ENCODE measurements around the gene AHCYL2.
"Not testable (repeated sequence)": the region's sequence is repeated elsewhere in the genome, so short reads cannot be mapped to it uniquely, and the experiment has no call there.

Gene AHCYL2

GRCh38 chr7:129209067-129209926 lies 15.5 kb upstream of the AHCYL2 start:
- no peak for DNase-seq

GRCh38 chr7:129210256-129210988 lies 14.4 kb upstream of the AHCYL2 start:
- peak; percentile 85 for DNase-seq

GRCh38 chr7:129210989-129211312 lies 13.9 kb upstream of the AHCYL2 start:
- no peak for DNase-seq

- DNase-seq: no peak
Observed at GRCh38 chr7:129212126-129212525, 12.7 kb upstream of the AHCYL2 start.

- DNase-seq: no peak
Observed at GRCh38 chr7:129212596-129212995, 12.2 kb upstream of the AHCYL2 start.

DNA sequence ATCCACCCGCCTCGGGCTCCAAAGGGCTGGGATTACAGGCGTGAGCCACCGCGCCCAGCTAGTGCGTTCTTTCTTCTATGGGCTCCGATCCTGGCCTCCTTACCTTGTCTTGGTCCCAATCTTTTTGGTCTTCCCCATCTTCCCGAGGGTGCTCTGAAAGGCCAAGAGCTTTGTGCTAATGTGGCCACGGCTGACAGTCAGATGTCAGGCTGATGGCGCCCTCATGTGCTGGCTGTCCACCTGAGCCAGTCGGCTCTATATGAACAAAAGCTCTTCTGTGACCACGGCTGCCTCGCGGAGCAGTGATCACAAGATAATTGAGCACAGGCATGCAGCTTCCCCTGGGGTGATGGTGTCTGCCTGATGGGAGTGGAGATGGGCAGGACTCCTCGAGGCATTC lies 11.0 kb upstream of the AHCYL2 start:
- no peak for DNase-seq

DNA sequence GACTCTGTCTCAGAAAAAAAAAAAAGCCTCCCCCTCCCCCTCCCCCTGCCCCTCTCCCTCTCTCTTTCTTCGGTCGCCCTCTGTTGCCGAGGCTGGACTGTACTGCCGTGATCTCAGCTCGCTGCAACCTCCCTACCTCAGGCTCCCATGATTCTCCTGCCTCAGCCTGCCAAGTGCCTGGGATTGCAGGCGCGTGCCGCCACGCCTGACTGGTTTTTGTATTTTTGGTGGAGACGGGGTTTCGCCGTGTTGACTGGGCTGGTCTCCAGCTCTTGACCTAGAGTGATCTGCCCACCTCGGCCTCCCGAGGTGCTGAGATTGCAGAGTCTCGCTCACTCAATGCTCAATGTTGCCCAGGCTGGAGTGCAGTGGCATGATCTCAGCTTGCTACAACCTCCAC lies 9.1 kb upstream of the AHCYL2 start:
- DNase-seq: not testable (repeated sequence)

DNA sequence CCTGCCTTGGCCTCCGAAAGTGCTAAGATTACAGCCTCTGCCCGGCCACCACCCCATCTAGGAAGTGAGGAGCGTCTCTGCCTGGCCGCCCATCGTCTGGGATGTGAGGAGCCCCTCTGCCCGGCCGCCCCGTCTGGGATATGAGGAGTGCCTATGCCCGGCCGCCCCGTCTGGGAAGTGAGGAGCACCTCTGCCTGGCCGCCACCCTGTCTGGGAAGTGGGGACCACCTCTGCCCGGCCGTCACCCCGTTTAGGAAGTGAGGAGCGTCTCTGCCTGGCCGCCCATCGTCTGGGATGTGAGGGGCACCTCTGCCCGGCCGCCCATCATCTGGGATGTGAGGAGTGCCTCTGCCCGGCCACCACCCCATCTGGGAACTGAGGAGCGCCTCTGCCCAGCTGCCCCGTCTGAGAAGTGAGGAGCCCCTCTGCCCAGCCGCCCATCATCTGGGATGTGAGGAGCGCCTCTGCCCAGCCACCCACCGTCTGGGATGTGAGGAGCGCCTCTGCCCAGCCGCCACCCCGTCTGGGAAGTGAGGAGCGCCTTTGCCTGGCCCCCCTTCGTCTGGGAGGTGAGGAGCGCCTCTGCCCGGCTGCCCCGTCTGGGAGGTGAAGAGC lies 8.6 kb upstream of the AHCYL2 start:
- DNase-seq: not testable (repeated sequence)

DNA sequence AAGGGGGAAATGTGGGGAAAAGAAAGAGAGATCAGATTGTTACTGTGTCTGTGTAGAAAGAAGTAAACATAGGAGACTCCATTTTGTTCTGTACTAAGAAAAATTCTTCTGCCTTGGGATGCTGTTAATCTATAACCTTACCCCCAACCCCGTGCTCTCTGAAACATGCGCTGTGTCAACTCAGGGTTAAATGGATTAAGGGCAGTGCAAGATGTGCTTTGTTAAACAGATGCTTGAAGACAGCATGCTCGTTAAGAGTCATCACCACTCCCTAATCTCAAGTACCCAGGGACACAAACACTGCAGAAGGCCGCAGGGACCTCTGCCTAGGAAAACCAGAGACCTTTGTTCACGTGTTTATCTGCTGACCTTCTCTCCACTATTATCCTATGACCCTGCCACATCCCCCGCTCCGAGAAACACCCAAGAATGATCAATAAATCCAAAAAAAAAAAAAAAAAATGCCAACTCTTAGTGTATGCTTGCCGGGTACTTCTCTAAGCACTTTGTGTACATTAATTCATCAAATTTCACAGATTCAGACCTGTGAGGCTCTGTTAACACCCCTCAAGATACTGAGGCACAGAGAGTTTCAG lies 7.9 kb upstream of the AHCYL2 start:
- not testable (repeated sequence) for DNase-seq

GRCh38 chr7:129218514-129219062 lies 6.2 kb upstream of the AHCYL2 start:
- peak; percentile 91 for DNase-seq

DNA sequence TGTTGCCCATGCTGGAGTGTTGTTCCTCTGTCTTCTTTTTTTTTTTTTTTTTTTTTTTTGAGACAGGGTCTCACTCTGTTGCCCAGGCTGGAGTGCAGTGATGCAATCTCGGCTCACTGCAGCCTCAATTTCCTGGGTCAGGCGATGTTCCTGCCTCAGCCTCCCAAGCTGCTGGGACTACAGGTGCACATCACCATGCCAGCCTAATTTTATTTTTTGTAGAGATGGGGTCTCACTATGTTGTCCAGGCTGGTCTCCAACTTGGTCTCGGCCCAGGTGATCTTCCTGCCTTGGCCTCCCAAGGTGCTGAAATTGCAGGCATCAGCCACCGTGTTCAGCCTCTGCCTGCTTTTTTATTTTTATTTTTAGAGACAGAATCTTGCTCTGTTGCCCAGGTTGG lies 5.7 kb upstream of the AHCYL2 start:
- DNase-seq: not testable (repeated sequence)

GRCh38 chr7:129222064-129222463 lies 2.8 kb upstream of the AHCYL2 start:
- DNase-seq: no peak

GRCh38 chr7:129225206-129225930 lies 538 bp downstream of the AHCYL2 start:
- peak; percentile 86 for DNase-seq

- no peak for DNase-seq
Observed at GRCh38 chr7:129225931-129226572, 1.2 kb downstream of the AHCYL2 start.

GRCh38 chr7:129227646-129228578 lies 3.1 kb downstream of the AHCYL2 start:
- DNase-seq: no peak

DNA sequence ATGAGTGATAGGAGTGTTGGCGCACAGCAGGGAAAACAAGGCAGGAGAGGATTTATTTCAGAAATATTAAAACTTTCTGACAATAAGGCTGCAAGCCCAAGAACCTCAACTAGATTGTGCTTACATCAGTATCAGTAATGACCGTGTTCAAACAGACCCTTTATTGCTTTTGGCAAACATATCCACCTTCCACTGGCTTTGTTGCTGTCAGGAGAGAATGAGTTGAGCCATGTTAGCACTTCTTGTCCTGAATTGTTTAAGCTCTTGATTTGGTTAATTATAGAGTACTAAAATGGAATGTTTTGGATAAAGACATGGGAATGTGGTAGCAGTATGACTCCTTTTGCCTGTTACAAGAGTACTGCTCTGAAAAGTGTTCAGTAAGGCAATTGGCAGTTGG lies 3.8 kb downstream of the AHCYL2 start:
- no peak for DNase-seq

DNA sequence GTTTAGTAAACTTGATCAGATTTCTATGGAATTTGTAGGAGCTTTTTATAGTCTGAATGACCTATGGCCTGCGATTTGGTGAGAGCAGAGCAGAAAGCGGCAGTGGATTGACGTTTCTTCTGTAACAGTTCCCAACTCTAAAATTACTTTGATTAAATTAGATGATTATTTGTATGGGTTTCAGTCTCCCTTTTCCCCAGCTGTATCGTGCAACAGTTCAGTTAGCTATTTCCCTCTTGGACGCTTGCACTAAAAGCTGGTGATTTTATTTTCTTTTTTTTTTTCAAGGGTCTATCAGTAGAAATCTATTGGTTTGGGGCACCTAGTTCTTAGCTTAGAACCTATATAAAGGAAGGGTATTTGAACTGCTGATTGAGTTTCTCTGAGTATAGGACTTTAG lies 6.8 kb downstream of the AHCYL2 start:
- DNase-seq: no peak

GRCh38 chr7:129238546-129238945 lies 13.7 kb downstream of the AHCYL2 start:
- DNase-seq: no peak

DNA sequence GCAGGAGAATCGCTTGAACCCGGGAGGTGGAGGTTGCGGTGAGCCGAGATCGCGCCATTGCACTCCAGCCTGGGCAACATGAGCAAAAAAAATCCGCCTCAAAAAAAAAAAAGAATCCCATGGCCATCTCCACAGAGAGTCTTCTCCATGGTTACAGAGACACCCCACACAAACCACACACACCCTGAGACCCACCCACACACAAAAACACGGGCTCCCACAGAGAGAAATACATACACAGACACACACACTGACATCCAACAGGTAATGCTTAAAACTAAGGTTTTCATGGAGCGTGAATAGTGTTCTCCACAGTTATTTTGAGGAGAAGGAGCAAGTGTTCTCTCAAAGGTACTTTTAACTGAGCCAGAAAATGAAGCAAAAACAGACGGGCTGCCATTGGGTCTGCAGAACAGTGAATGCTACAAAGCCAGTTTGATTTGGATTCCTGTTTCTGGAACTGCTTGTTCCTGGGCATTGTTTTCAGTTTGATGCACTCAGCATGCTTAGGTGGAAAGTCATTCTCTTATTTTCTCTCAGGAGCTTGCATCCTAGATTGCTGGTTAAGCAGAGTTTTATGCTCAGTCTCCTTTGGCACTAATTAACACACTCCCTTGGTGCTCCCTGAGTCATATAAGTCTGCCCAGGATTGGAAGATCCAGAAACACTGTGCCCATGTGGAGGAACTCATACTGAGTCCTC lies 15.4 kb downstream of the AHCYL2 start:
- DNase-seq: no peak

- no peak for DNase-seq
Observed at GRCh38 chr7:129244220-129244619, 19.4 kb downstream of the AHCYL2 start.
